HG03039 (cell line): Measurements from ENCODE around the gene LIMS2.
A peak's percentile ranks its signal among the peaks of the same experiment; 100 is the strongest.

ENCODE experiments used
- ATAC-seq: cut with Tn5 transposase; IDR thresholded peaks from one replicate; pipeline ENCODE4 v1.9.1; 2021; ENCODE audit warnings: mild to moderate bottlenecking, moderate library complexity; ENCODE audit not compliant: unreplicated experiment

Gene LIMS2

GRCh38 chr2:127701651-127702394 lies 26.5 kb upstream of the LIMS2 start:
- ATAC-seq, result peak; percentile 45

- ATAC-seq, result peak; percentile 60
Observed at GRCh38 chr2:127701193-127701650, 25.9 kb upstream of the LIMS2 start, which contains the start of gene SFT2D3. SFT2D3 (plus strand) TSS chr2:127701497; CDS start chr2:127701529, 32 bp downstream.

DNA sequence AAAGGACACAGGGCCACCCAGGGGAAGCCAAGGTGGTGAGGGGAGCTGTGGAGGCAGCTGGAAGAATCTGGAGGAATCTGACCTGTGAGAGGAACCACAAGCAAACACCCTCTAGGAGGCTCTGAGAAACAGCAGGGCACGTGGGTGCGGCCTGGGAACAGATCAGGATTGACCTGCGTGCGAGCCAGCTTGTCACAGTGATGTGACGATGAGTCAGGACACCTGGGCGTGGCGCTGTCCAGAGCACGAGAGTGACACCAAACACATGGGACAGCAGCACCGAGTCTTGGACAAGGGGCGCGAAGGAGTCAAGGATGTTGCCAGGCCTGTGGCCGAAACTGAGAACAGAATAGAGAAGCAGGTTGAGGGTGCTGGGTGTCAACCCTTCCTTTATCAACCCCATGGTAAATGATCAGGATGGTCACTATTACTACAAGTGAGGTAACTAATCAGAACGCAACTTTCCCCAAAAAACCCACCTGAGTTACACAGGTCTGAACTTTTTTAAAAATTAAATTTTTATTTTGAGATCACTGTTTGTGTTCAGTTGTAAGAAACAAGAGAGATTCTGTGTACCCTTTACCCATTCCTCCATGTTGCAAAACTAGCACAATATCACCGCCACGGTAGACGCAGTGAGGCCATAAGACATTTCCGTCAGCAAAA lies 25.3 kb upstream of the LIMS2 start:
- peak; percentile 40 for ATAC-seq

- no peak for ATAC-seq
Observed at GRCh38 chr2:127698553-127699355, 23.4 kb upstream of the LIMS2 start.

- ATAC-seq, result no peak
Observed at GRCh38 chr2:127697482-127698180, 22.3 kb upstream of the LIMS2 start.

DNA sequence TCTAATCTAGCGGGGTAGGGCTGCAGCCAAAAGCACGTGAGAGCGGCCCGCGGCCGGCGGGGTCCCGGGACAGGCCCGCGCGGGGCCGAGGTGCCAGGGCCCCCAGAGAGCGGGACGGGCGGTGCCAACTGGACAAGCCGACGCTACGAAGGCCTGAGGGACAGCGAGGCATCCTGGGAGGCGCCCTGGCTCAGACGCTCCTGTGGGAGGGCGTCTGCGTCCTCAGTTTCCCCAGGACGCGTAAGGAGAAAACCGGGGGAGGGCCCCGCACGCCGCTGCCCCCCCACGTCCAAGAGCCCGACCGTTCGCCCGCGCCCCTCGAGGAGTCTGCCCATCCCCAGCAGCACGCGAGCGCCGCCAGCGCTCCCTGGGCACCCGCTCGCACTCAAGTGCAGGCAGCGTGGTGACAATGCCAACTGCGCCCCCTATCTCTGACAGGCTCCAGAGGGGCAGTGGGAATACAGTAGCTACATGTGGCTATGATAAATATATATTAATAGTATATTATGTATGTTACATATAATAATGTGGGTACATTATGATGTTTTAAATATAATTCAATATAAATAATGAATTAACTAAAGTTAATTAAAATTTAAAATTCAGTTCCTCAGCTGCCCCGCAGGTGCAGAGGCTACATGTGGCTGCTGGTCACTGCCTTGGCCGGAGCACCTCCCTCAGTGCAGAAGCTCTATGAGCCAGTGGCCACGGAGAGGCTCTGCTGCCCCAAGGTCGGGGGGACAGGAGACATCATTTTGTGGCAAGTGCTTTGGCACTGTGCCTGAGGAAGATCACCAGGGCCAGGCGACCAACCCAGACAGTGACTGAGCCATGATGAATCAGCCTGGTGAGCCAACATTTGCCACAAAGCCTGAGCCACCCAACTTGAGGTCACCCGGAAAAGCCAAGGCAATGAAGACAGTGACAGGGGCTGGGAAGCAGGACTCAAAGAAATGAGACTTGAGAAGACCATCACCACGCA lies 20.5 kb upstream of the LIMS2 start:
- ATAC-seq, result no peak

GRCh38 chr2:127694986-127695385 lies 19.7 kb upstream of the LIMS2 start:
- no peak for ATAC-seq

- ATAC-seq, result no peak
Observed at GRCh38 chr2:127690696-127691095, 15.4 kb upstream of the LIMS2 start.

GRCh38 chr2:127688405-127688804 lies 13.1 kb upstream of the LIMS2 start:
- no peak for ATAC-seq

DNA sequence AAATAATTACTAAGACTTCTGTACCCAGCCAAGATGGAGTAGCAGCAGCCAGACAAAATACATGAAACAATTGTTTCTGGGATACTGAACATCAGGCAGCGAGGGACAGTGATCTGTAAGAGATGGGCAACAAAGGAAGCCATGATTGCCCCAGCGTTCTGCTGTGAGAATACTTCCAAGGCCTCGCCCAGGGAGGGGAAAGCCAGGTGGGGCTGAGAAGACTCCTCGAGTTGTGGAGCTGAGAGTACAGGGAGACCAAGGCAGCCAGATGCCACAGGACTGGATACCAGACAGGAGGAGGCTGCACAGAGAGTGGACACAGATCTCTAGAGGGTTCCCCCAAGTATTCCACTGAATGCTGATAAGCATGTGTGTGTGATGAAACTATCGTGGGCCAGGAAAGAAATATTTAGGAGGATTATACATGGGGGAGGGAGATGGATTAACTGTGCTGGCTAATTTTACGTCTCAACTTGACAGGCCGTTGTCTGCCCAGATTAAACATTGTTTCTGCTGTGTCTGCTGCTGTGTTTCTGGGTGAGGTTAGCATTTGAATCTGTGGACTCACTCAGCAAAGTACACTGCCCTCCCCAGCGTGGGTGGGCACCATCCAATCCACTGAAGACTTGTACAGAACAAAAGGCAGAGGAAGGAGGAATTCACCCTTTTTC lies 10.2 kb upstream of the LIMS2 start:
- ATAC-seq, result no peak

DNA sequence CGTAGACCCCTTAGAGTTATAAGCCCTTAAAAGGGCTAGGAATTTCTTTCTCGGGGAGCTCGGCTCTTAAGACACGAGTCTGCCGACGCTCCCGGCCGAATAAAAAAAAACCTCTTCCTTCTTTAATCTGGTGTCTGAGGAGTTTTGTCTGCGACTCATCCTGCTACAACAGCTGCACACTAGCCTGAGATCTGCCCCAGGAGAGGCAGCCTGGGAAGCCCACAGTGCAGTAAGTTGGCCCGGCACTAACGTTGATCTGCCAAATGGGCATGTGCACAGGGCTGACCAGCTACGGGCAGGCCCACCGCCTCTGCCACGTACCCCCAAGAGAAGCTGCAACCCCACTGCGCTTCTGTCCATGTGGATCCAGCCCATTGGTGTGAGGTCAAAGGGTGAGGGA lies 8.4 kb upstream of the LIMS2 start:
- no peak for ATAC-seq

GRCh38 chr2:127683056-127683455 lies 7.7 kb upstream of the LIMS2 start:
- no peak for ATAC-seq

DNA sequence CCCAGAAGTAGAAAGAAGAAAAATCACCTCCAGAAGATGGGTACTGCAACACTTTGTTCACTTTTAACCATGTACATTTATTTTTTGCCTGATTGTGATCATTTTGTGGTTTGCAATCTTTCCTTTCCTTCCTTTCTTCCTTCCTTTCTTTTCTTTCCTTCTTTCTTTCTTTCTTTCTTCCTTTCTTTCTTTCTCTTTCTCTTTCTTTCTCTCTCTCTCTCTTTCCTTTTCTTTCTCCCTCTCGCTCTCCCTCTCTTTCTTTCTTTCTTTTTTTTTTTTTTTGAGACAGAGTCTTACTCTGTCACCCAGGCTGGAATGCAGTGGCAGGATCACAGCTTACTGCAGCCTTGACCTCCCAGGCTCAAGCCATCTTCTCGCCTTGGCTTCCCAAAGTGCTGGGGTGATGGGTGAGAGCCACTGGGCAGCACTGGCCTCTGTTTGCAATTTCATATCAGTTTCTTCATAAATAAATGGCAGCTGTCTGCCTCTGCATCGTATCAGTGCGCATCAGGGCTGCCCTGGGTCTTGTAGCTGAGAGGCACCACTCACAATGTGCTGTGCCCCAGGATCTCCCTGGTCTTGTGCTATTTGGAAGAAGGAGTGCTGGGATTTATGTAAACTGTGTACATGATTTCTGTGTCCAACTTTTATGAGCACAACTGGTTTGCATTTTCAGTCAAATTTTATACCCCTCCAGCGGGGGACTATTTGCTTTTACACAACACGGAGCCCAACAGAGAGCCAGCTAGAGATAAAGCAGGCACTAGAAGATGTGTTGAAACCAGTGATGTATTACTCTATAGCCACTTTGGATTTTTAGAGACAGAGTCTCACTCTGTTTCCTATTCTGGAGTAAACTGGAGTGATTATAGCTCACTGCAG lies 6.9 kb upstream of the LIMS2 start:
- ATAC-seq, result no peak

DNA sequence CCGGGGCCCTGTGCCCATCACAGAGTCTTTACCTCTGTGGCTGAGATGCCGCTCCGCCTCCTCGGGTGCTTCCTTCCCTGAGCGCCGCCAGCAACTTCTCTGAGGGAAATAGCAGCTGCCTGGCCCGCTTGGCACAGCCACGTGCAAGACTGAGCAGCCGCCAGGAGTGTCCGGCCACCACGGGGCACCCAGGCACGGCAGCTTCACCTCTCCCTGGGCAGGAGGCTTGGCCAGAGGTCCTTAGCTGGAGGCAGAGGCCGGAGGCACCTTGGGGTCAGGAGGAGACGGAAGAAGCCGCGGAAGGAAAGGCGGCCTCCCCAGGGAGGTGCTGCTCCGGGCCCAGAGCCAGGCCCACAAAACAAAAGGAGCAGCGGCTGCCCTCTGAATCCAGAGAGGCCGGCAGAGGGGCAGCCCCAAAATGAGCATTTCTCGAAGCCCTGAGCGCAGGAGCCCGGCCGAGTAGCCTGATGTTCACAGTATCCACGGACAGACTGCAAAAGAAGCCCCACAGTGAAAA lies 6.0 kb upstream of the LIMS2 start:
- ATAC-seq, result no peak

DNA sequence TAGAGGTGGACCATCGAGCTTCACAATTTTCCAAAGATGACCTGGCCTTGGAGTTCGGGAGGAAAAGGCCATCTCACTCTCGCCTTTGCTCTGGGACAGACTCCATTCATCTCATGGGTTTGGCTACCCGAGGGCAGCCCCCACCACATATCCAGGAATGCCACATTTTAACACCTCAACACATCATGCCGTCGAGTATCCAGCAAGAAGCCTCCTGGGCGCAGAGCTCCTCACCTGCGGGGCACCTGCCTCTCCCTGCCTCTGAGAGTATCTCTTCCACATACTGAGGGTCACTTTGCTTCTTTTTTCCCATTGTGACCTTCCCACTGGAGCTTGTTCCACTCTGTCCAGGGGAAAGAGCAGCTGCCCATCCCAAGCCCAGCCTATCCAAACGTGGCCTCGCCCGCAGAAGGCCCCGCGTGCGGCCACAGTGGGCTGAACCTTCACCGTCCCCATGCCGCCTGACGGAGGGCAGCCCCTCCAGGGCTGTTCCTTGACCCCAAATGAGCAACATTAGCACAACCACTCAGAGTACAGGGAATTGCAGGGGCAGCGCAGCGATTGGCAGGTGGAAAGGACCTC lies 5.5 kb upstream of the LIMS2 start:
- ATAC-seq, result no peak

DNA sequence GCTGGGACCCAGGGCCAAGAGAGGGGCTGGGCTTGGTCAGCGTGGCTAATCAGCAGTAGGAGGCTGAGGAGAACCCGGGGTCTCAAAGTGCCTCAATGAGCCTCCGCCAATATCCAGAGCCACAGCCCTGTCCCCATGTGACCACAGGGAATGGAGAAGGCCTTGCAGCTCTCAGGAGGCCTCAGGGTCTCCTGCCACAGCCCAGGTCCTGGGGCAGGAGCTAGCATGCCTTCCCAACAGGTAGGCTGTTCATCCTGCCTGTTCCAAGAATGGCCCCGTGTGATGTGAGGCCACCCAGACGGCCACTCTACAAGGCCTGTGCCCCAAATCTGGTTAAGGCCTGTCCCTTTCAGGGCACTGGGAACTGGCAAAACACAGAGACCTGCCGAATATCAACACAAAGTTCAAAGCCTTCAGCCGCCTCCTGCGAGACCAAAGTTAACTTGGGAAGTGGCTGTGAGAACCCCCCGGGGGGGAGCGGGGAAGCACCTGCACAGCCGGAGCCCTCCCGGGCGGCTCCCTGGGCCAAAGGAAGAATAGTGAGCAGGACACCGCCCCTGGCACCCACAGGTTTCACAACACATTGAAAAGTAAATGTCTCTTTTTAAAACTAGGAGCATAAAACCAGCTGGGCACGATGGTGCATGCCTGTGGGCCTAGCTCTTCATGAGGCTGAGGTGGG lies 4.5 kb upstream of the LIMS2 start:
- ATAC-seq, result no peak

- ATAC-seq, result no peak
Observed at GRCh38 chr2:127678991-127679390, 3.7 kb upstream of the LIMS2 start.
